Caco-2 (cell line): ENCODE results near the gene RBM4B. TPM values are rescaled to one million over a fixed set of nuclear protein-coding genes. Genes with fewer than 3 reads are reported as not detected.

ENCODE experiments used
- BruUV-seq: library from RNA; stranded (reverse); fragments of 400-500 nt; replicated peaks from 2 replicates; lab custom pipeline; 2021; lab: Mats Ljungman, UMichigan
- CTCF ChIA-PET: fragments of 300-600 bp; sonication (Branson Sonifier 250); formaldehyde crosslinking; loops from one replicate; lab custom pipeline; 2022; ENCODE audit warnings: antibody characterized with exemption; lab: Charles Lee
- POLR2A ChIA-PET: fragments of 300-600 bp; sonication (Branson Sonifier 250); formaldehyde crosslinking; loops from one replicate; lab custom pipeline; 2022; ENCODE audit warnings: antibody characterized with exemption; lab: Charles Lee
- DNase-seq, 2 experiments: peaks; one replicate each; pipeline versions ENCODE4 v3.0.0 to v3.0.0-alpha.2; 2020 to 2022
- H3K27me3 ChIP-seq: replicated peaks from 2 replicates; pipeline ENCODE4 v1.6.0; 2011; ENCODE audit warnings: low read length; ENCODE audit not compliant: control insufficient read depth, insufficient read depth
- H3K36me3 ChIP-seq: 2 replicates; pipeline ENCODE4 v1.5.1; 2011; ENCODE audit warnings: low read length; ENCODE audit not compliant: control insufficient read depth, insufficient read depth
- H3K4me1 ChIP-seq: fragments of 250-450 bp; sonication (Bioruptor Pico); 2 replicates; pipeline ENCODE4 v1.5.1; 2020; ENCODE audit warnings: mild to moderate bottlenecking
- H3K4me3 ChIP-seq: 2 replicates; pipeline ENCODE4 v1.5.1; 2011; ENCODE audit warnings: low read depth, mild to moderate bottlenecking, control low read depth, low read length
- H3K9me3 ChIP-seq: fragments of 250-450 bp; sonication (Bioruptor Pico); 2 replicates; pipeline ENCODE4 v1.5.1; 2020; ENCODE audit warnings: mild to moderate bottlenecking, moderate library complexity
- H3K27ac Mint-ChIP-seq: one replicate; pipeline ENCODE4 v1.8.0; 2022; ENCODE audit warnings: mixed read lengths; ENCODE audit not compliant: unreplicated experiment
- H3K27me3 Mint-ChIP-seq: one replicate; pipeline ENCODE4 v1.8.0; 2022; ENCODE audit warnings: mixed read lengths; ENCODE audit not compliant: insufficient read depth, unreplicated experiment
- H3K36me3 Mint-ChIP-seq: one replicate; pipeline ENCODE4 v1.8.0; 2022; ENCODE audit warnings: mild to moderate bottlenecking, mixed read lengths; ENCODE audit not compliant: insufficient read depth, unreplicated experiment
- H3K4me1 Mint-ChIP-seq: one replicate; pipeline ENCODE4 v1.8.0; 2022; ENCODE audit warnings: low read depth, mixed read lengths; ENCODE audit not compliant: unreplicated experiment
- H3K4me3 Mint-ChIP-seq: one replicate; pipeline ENCODE4 v1.8.0; 2022; ENCODE audit warnings: mild to moderate bottlenecking, moderate library complexity, mixed read lengths; ENCODE audit not compliant: unreplicated experiment
- H3K9me3 Mint-ChIP-seq: one replicate; pipeline ENCODE4 v1.8.0; 2022; ENCODE audit warnings: mixed read lengths; ENCODE audit not compliant: unreplicated experiment
- intact Hi-C: fragments of 100-400 bp; cut with micrococcal nuclease; formaldehyde crosslinking; loops from one replicate; pipeline ENCODE4 v1.10.0; 2022; ENCODE audit not compliant: unreplicated experiment
- total RNA-seq: library from RNA; stranded (reverse); gene quantifications from 2 replicates; pipeline ENCODE4 v1.2.3, GENCODE V29; 2022
- TF ChIP-seq, protein P1 (sequence below), 2 experiments: fragments of 200-600 bp in 1 of 2; IDR thresholded peaks; 1 replicate in 1 of 2; 2 replicates in 1 of 2; pipeline versions ENCODE4 v1.5.1 to v1.8.0; 2011 to 2022; ENCODE audit warnings: antibody characterized with exemption in 1 of 2, control low read depth in 1 of 2, inconsistent platforms in 1 of 2, low read depth in 1 of 2, low read length in 1 of 2, mild to moderate bottlenecking in 1 of 2, moderate library complexity in 1 of 2; ENCODE audit not compliant: insufficient read depth in 1 of 2, severe bottlenecking in 1 of 2, unreplicated experiment in 1 of 2

Gene RBM4B
- total RNA-seq, 1 experiment from 2014 or later: 45.8 TPM

- BruUV-seq: no TSS peak
- Mint-ChIP-seq H3K27ac (no peak overlapping the region), H3K4me3 (no peak overlapping the region), H3K4me1 (peaks cover 37% of the 10 kb centered on the region), H3K9me3 (no peaks in the 10 kb centered on the region), H3K27me3 (peaks cover 1% of the 10 kb centered on the region), H3K36me3 (peaks cover 3% of the 10 kb centered on the region)
- no peaks in the 10 kb centered on the region for H3K9me3 ChIP-seq
- TF ChIP-seq, protein P1, sequence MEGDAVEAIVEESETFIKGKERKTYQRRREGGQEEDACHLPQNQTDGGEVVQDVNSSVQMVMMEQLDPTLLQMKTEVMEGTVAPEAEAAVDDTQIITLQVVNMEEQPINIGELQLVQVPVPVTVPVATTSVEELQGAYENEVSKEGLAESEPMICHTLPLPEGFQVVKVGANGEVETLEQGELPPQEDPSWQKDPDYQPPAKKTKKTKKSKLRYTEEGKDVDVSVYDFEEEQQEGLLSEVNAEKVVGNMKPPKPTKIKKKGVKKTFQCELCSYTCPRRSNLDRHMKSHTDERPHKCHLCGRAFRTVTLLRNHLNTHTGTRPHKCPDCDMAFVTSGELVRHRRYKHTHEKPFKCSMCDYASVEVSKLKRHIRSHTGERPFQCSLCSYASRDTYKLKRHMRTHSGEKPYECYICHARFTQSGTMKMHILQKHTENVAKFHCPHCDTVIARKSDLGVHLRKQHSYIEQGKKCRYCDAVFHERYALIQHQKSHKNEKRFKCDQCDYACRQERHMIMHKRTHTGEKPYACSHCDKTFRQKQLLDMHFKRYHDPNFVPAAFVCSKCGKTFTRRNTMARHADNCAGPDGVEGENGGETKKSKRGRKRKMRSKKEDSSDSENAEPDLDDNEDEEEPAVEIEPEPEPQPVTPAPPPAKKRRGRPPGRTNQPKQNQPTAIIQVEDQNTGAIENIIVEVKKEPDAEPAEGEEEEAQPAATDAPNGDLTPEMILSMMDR (IDR thresholded peaks at IDR 0.05; ENCODE audit: insufficient read depth in 1 of 2, low read depth in 1 of 2, low read length in 1 of 2, severe bottlenecking in 1 of 2, unreplicated experiment in 1 of 2): no peak
- no peaks in the 10 kb centered on the region for H3K36me3 ChIP-seq
- no peak overlapping the region for H3K4me3 ChIP-seq
- no peaks in the 10 kb centered on the region for H3K27me3 ChIP-seq
- no peak for DNase-seq
- POLR2A ChIA-PET: interaction anchor here (0.6 to 0.8 kb wide), 4 partner anchors 8 to 85 kb away, joined by 3 to 4 read pairs (median 3); partner anchors contain the start of gene RBM4
- intact Hi-C loops: no loop called here
- CTCF ChIA-PET: interaction anchor here (0.5 to 1.4 kb wide), 3 partner anchors 95 to 119 kb away, joined by 3 to 5 read pairs (median 4); no protein-coding TSS in a partner anchor
- peaks cover 20% of the 10 kb centered on the region for H3K4me1 ChIP-seq
These were observed 46.0 kb upstream of the RBM4B start for GRCh38 chr11:66723693-66724092.

DNA sequence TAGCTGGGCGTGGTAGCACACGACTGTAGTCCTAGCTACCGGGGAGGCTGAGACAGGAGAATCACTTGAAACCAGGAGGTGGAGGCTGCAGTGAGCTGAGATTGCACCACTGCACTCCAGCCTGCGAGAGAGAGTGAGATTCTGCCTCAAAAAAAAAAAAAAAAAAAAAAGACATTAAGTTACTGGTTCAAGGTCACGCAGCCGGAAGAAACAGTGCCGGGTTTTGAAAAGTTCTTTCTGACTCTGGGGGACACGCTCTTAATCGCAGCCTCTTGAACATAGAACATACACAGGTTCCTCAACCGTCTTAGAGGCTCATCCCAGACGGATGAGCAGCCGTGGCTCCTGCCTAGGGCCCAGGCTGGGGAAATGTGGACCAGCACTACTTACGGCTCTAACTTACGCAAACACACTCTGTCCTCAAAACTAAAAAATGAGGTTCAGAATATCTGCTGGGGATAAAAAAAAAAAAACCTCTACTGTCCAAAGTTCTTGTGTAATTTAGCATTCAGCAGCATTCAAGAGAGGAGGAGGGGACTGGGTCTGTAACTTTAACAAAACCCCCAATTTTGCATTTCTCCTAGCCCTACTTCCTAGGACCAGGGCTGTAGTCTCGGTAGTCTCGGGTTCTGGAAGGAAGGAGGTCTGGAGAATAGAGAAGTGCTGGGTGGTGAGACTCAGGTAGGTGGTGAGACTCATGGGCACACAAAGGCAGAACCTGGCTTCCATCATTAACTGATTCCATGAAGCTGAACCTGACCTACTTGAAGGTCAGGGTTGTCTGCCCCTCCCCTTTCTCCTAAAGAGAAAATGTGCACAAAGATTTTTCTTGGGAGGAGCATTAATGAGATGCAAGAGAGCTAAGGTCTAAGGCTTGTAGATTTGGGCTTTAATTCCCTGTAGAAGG lies 45.3 kb upstream of the RBM4B start:
- Mint-ChIP-seq H3K36me3 (peaks cover 7% of the 10 kb centered on the region), H3K27ac (no peak overlapping the region), H3K27me3 (no peaks in the 10 kb centered on the region), H3K4me1 (peaks cover 39% of the 10 kb centered on the region), H3K9me3 (no peaks in the 10 kb centered on the region), H3K4me3 (no peak overlapping the region)
- H3K9me3 ChIP-seq: no peaks in the 10 kb centered on the region
- TF ChIP-seq, protein P1 (IDR thresholded peaks at IDR 0.05; ENCODE audit: insufficient read depth in 1 of 2, low read depth in 1 of 2, low read length in 1 of 2, severe bottlenecking in 1 of 2, unreplicated experiment in 1 of 2): no peak
- ChIA-PET CTCF (interaction anchor here (0.5 to 1.4 kb wide), 3 partner anchors 95 to 111 kb away, joined by 4 to 5 read pairs (median 5); no protein-coding TSS in a partner anchor), POLR2A (interaction anchor here (0.7 to 0.8 kb wide), 3 partner anchors 8 to 85 kb away, joined by 3 read pairs; partner anchors contain the start of gene RBM4)
- no peaks in the 10 kb centered on the region for H3K36me3 ChIP-seq
- H3K4me3 ChIP-seq: no peak overlapping the region
- H3K4me1 ChIP-seq: peaks cover 19% of the 10 kb centered on the region
- no peaks in the 10 kb centered on the region for H3K27me3 ChIP-seq
- no TSS peak for BruUV-seq
- no peak for DNase-seq
- intact Hi-C loops: no loop called here

DNA sequence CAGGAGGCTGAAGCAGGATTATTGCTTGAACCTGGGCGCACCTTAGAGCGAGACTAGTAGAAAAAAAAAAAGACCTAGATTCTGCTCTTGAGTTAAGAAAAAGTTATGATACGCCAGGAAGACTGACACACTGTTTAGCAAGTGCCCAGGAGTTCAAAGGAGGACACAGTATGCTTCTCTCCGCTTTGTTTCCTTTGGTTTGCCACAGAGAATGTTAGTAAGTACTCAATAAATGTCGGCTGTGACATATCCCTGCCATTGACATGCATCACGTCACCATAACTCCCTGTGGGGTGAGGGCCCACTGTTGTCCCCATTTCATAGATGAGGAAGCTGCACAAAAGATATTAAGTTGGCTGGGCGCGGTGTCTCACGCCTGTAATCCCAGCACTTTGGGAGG lies 44.3 kb upstream of the RBM4B start:
- DNase-seq: no peak
- Mint-ChIP-seq H3K27ac (no peak overlapping the region), H3K4me1 (peaks cover 35% of the 10 kb centered on the region), H3K27me3 (no peaks in the 10 kb centered on the region), H3K9me3 (no peaks in the 10 kb centered on the region), H3K36me3 (peaks cover 8% of the 10 kb centered on the region), H3K4me3 (no peak overlapping the region)
- ChIA-PET CTCF (interaction anchor here (0.5 kb wide), 1 partner anchor 110 kb away, joined by 5 read pairs; no protein-coding TSS in a partner anchor), POLR2A (no interaction called here)
- Histone ChIP-seq H3K4me3 (no peak overlapping the region), H3K9me3 (no peaks in the 10 kb centered on the region), H3K4me1 (peaks cover 19% of the 10 kb centered on the region), H3K36me3 (no peaks in the 10 kb centered on the region), H3K27me3 (no peaks in the 10 kb centered on the region)
- intact Hi-C loops: no loop called here
- BruUV-seq: no TSS peak
- TF ChIP-seq, protein P1 (IDR thresholded peaks at IDR 0.05; ENCODE audit: insufficient read depth in 1 of 2, low read depth in 1 of 2, low read length in 1 of 2, severe bottlenecking in 1 of 2, unreplicated experiment in 1 of 2): no peak
